ENCODE measurements around the gene GYPB. TPM values are rescaled to one million over a fixed set of nuclear protein-coding genes. Genes with fewer than 3 reads are reported as not detected.
"Not testable (repeated sequence)": the region's sequence is repeated elsewhere in the genome, so short reads cannot be mapped to it uniquely, and the experiment has no call there.

GYPB gene
- total and polyA plus RNA-seq, 2 donors (not counting 1 experiment from before 2014, with no cell fraction given): not detected

- not testable (repeated sequence) for H3K9me3 ChIP-seq (ENCODE audit: control insufficient read depth, insufficient read depth, low read depth, low read length); H3K27ac ChIP-seq (ENCODE audit: insufficient read depth, low read length); H3K9ac ChIP-seq (ENCODE audit: insufficient read depth, low read length); DNase-seq (ENCODE audit: low read depth in 2 of 2); H3K79me2 ChIP-seq (ENCODE audit: control insufficient read depth, insufficient read depth, low read length); H3K4me2 ChIP-seq (ENCODE audit: extremely low read depth, insufficient read depth, low read length); H4K20me1 ChIP-seq (ENCODE audit: control insufficient read depth, extremely low read depth, insufficient read depth, low read length); H2AFZ ChIP-seq (ENCODE audit: low read length); H3K4me3 ChIP-seq (replicated peaks in 1 of 4; ENCODE audit: control extremely low read depth in 1 of 4, insufficient read depth in 1 of 4, low read depth in 3 of 4, low read length in 4 of 4); H3K36me3 ChIP-seq (ENCODE audit: control insufficient read depth, insufficient read depth, low read length); H3K4me1 ChIP-seq (ENCODE audit: control insufficient read depth, extremely low read depth, insufficient read depth, low read length); H3K27me3 ChIP-seq (ENCODE audit: control insufficient read depth, insufficient read depth, low read length)
Measured at GRCh38 chr4:144026682-144027081, 7.5 kb upstream of the GYPB start.

GRCh38 chr4:144024399-144025053, 5.3 kb upstream of the GYPB start:
- H3K79me2 ChIP-seq (ENCODE audit: control insufficient read depth, insufficient read depth, low read length); H3K9ac ChIP-seq (ENCODE audit: insufficient read depth, low read length); H3K27me3 ChIP-seq (ENCODE audit: control insufficient read depth, insufficient read depth, low read length); H4K20me1 ChIP-seq (ENCODE audit: control insufficient read depth, extremely low read depth, insufficient read depth, low read length); H3K36me3 ChIP-seq (ENCODE audit: control insufficient read depth, insufficient read depth, low read length); H2AFZ ChIP-seq (ENCODE audit: low read length); DNase-seq (ENCODE audit: low read depth in 2 of 2); H3K4me2 ChIP-seq (ENCODE audit: extremely low read depth, insufficient read depth, low read length); H3K27ac ChIP-seq (ENCODE audit: insufficient read depth, low read length); H3K9me3 ChIP-seq (ENCODE audit: control insufficient read depth, insufficient read depth, low read depth, low read length); H3K4me1 ChIP-seq (ENCODE audit: control insufficient read depth, extremely low read depth, insufficient read depth, low read length); H3K4me3 ChIP-seq (replicated peaks in 1 of 4; ENCODE audit: control extremely low read depth in 1 of 4, insufficient read depth in 1 of 4, low read depth in 3 of 4, low read length in 4 of 4): not testable (repeated sequence)

- not testable (repeated sequence) for H3K27me3 ChIP-seq (ENCODE audit: control insufficient read depth, insufficient read depth, low read length); H3K79me2 ChIP-seq (ENCODE audit: control insufficient read depth, insufficient read depth, low read length); H4K20me1 ChIP-seq (ENCODE audit: control insufficient read depth, extremely low read depth, insufficient read depth, low read length); H3K4me3 ChIP-seq (replicated peaks in 1 of 4; ENCODE audit: control extremely low read depth in 1 of 4, insufficient read depth in 1 of 4, low read depth in 3 of 4, low read length in 4 of 4); H3K36me3 ChIP-seq (ENCODE audit: control insufficient read depth, insufficient read depth, low read length); H3K9ac ChIP-seq (ENCODE audit: insufficient read depth, low read length); H3K9me3 ChIP-seq (ENCODE audit: control insufficient read depth, insufficient read depth, low read depth, low read length); H3K27ac ChIP-seq (ENCODE audit: insufficient read depth, low read length); H2AFZ ChIP-seq (ENCODE audit: low read length); DNase-seq (ENCODE audit: low read depth in 2 of 2); H3K4me1 ChIP-seq (ENCODE audit: control insufficient read depth, extremely low read depth, insufficient read depth, low read length); H3K4me2 ChIP-seq (ENCODE audit: extremely low read depth, insufficient read depth, low read length)
Measured at GRCh38 chr4:144022772-144023400, 3.7 kb upstream of the GYPB start.

GRCh38 chr4:144021336-144021990, 2.3 kb upstream of the GYPB start:
- not testable (repeated sequence) for H3K9me3 ChIP-seq (ENCODE audit: control insufficient read depth, insufficient read depth, low read depth, low read length)

GRCh38 chr4:144018223-144019000, 768 bp downstream of the GYPB start:
- H3K27me3 ChIP-seq (ENCODE audit: control insufficient read depth, insufficient read depth, low read length); H2AFZ ChIP-seq (ENCODE audit: low read length); H3K4me2 ChIP-seq (ENCODE audit: extremely low read depth, insufficient read depth, low read length); H3K4me1 ChIP-seq (ENCODE audit: control insufficient read depth, extremely low read depth, insufficient read depth, low read length); H3K9me3 ChIP-seq (ENCODE audit: control insufficient read depth, insufficient read depth, low read depth, low read length); DNase-seq (ENCODE audit: low read depth in 2 of 2); H3K36me3 ChIP-seq (ENCODE audit: control insufficient read depth, insufficient read depth, low read length); H3K4me3 ChIP-seq (replicated peaks in 1 of 4; ENCODE audit: control extremely low read depth in 1 of 4, insufficient read depth in 1 of 4, low read depth in 3 of 4, low read length in 4 of 4); H4K20me1 ChIP-seq (ENCODE audit: control insufficient read depth, extremely low read depth, insufficient read depth, low read length); H3K79me2 ChIP-seq (ENCODE audit: control insufficient read depth, insufficient read depth, low read length); H3K27ac ChIP-seq (ENCODE audit: insufficient read depth, low read length); H3K9ac ChIP-seq (ENCODE audit: insufficient read depth, low read length): not testable (repeated sequence)

More at GRCh38 chr4:144021336-144021990, 2.3 kb upstream of the GYPB start:
- not testable (repeated sequence) for H3K9ac ChIP-seq (ENCODE audit: insufficient read depth, low read length); H3K27ac ChIP-seq (ENCODE audit: insufficient read depth, low read length); H2AFZ ChIP-seq (ENCODE audit: low read length); H3K4me3 ChIP-seq (replicated peaks in 1 of 4; ENCODE audit: control extremely low read depth in 1 of 4, insufficient read depth in 1 of 4, low read depth in 3 of 4, low read length in 4 of 4); H4K20me1 ChIP-seq (ENCODE audit: control insufficient read depth, extremely low read depth, insufficient read depth, low read length); H3K4me2 ChIP-seq (ENCODE audit: extremely low read depth, insufficient read depth, low read length); H3K27me3 ChIP-seq (ENCODE audit: control insufficient read depth, insufficient read depth, low read length); H3K36me3 ChIP-seq (ENCODE audit: control insufficient read depth, insufficient read depth, low read length); H3K4me1 ChIP-seq (ENCODE audit: control insufficient read depth, extremely low read depth, insufficient read depth, low read length); H3K79me2 ChIP-seq (ENCODE audit: control insufficient read depth, insufficient read depth, low read length)
- peak in 1 of 2 donors; percentile 1 for DNase-seq (ENCODE audit: low read depth in 2 of 2)
- peak; percentile 46 to 52 for TF ChIP-seq CTCF (conservative IDR thresholded peaks at IDR 0.05 in 1 of 2, IDR thresholded peaks at IDR 0.05 in 1 of 2; ENCODE audit: low read depth in 1 of 2, low read length in 2 of 2)

Measured in fibroblast of lung (primary cell).